ENCODE data around the gene ITGA11.

DNA sequence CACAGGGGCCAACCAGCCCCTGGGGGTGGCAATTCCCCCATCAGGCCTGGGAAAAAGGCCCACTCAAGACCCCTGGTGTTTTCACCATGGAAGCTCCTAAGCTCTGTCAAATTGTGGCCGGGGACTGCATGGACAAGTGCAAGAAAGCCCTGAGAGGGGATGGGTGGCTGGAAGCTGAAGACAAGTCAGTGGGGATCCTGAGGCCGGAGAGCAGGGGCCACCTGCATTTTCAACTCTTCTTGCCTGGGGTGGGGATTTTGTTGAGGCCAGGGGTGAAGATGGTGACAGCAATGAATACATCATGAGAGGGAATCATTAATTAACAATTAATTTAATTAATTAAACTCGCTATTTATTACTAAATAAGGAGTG lies 120.5 kb downstream of the ITGA11 start:
- TF ChIP-seq POLR2A (IDR thresholded peaks at IDR 0.05; ENCODE audit: low read depth, low read length) (no peak), POLR2AphosphoS5 (IDR thresholded peaks at IDR 0.05; ENCODE audit: low read depth, low read length) (no peak), TAF1 (IDR thresholded peaks at IDR 0.05; ENCODE audit: low read depth, low read length) (no peak), SPI1 (IDR thresholded peaks at IDR 0.05; ENCODE audit: low read depth, low read length) (no peak), PAX5 (IDR thresholded peaks at IDR 0.05; ENCODE audit: insufficient read depth, low read length, severe bottlenecking) (no peak), POU2F2 (IDR thresholded peaks at IDR 0.05; ENCODE audit: low read depth, low read length) (no peak)

Data from GM12891 (cell line).